SK-N-SH treated with all-trans-retinoic acid at 6 μM for 48 hours (cell line): ENCODE results near the gene RPAP3.

ENCODE experiments used
- ATAC-seq: fragments of 200-7000 bp; cut with Tn5 transposase; 3 replicates; pipeline ENCODE4 v1.9.1; 2020; ENCODE audit warnings: mild to moderate bottlenecking, moderate library complexity
- ARNTL ChIP-seq: fragments of 450-650 bp; formaldehyde crosslinking; IDR thresholded peaks from 2 replicates; pipeline ENCODE4 v1.5.0; 2020; ENCODE audit warnings: low read depth, mild to moderate bottlenecking, moderate library complexity, borderline replicate concordance
- BACH2 ChIP-seq: fragments of 250-450 bp; sonication (Bioruptor Pico); IDR thresholded peaks from 2 replicates; pipeline ENCODE4 v1.9.0; 2021; ENCODE audit warnings: mild to moderate bottlenecking, borderline replicate concordance
- CREB5 ChIP-seq: fragments of 250-450 bp; sonication (Bioruptor Pico); IDR thresholded peaks from 2 replicates; pipeline ENCODE4 v1.5.1; 2020; ENCODE audit warnings: low read depth, mild to moderate bottlenecking, moderate library complexity
- CSDC2 ChIP-seq: fragments of 250-450 bp; sonication (Bioruptor Pico); IDR thresholded peaks from 2 replicates; pipeline ENCODE4 v1.5.0; 2020; ENCODE audit warnings: mild to moderate bottlenecking, moderate library complexity
- ESRRG ChIP-seq: fragments of 250-450 bp; sonication (Bioruptor Pico); IDR thresholded peaks from 2 replicates; pipeline ENCODE4 v1.6.1; 2021; ENCODE audit warnings: mild to moderate bottlenecking
- GLIS3 ChIP-seq: fragments of 250-450 bp; sonication (Bioruptor Pico); IDR thresholded peaks from 2 replicates; pipeline ENCODE4 v1.5.0; 2020; ENCODE audit warnings: mild to moderate bottlenecking, moderate library complexity
- ISL1 ChIP-seq: fragments of 250-450 bp; sonication (Bioruptor Pico); IDR thresholded peaks from 2 replicates; pipeline ENCODE4 v2.1.2; 2022; ENCODE audit warnings: mild to moderate bottlenecking, moderate library complexity
- OSR1 ChIP-seq: fragments of 250-450 bp; sonication (Bioruptor Pico); IDR thresholded peaks from 2 replicates; pipeline ENCODE4 v1.8.0; 2022; ENCODE audit warnings: moderate library complexity, mild to moderate bottlenecking, inconsistent platforms
- RARB ChIP-seq: fragments of 250-450 bp; sonication (Bioruptor Pico); IDR thresholded peaks from 2 replicates; pipeline ENCODE4 v1.8.0; 2021; ENCODE audit warnings: mild to moderate bottlenecking, moderate library complexity
- SNAI2 ChIP-seq: fragments of 250-450 bp; sonication (Bioruptor Pico); IDR thresholded peaks from 2 replicates; pipeline ENCODE4 v1.5.0; 2020; ENCODE audit warnings: mild to moderate bottlenecking, moderate library complexity
- TCF4 ChIP-seq: fragments of 250-450 bp; sonication (Bioruptor Pico); IDR thresholded peaks from 2 replicates; pipeline ENCODE4 v1.8.0; 2021; ENCODE audit warnings: mild to moderate bottlenecking, moderate library complexity, borderline replicate concordance
- TOX ChIP-seq: fragments of 250-450 bp; sonication (Bioruptor Pico); IDR thresholded peaks from 2 replicates; pipeline ENCODE4 v1.8.0; 2021; ENCODE audit warnings: mild to moderate bottlenecking, moderate library complexity, borderline replicate concordance
- ZC3H10 ChIP-seq: fragments of 250-450 bp; sonication (Bioruptor Pico); IDR thresholded peaks from 2 replicates; pipeline ENCODE4 v1.5.1; 2021; ENCODE audit warnings: mild to moderate bottlenecking, moderate library complexity
- ZFP3 ChIP-seq: fragments of 250-450 bp; sonication (Bioruptor Pico); IDR thresholded peaks from 2 replicates; pipeline ENCODE4 v1.5.0; 2020; ENCODE audit warnings: mild to moderate bottlenecking, moderate library complexity
- ZFP30 ChIP-seq: fragments of 450-650 bp; formaldehyde crosslinking; IDR thresholded peaks from 2 replicates; pipeline ENCODE4 v1.5.0; 2022; ENCODE audit warnings: mild to moderate bottlenecking, moderate library complexity
- ZNF565 ChIP-seq: fragments of 450-650 bp; formaldehyde crosslinking; conservative IDR thresholded peaks from 2 replicates; pipeline ENCODE4 v1.5.0; 2020; ENCODE audit warnings: low read depth, mild to moderate bottlenecking, moderate library complexity
- ZNF70 ChIP-seq: fragments of 450-650 bp; formaldehyde crosslinking; IDR thresholded peaks from 2 replicates; pipeline ENCODE4 v1.5.0; 2020; ENCODE audit warnings: mild to moderate bottlenecking, moderate library complexity
- ZNF8 ChIP-seq: fragments of 450-650 bp; formaldehyde crosslinking; IDR thresholded peaks from 2 replicates; pipeline ENCODE4 v1.5.0; 2020; ENCODE audit warnings: mild to moderate bottlenecking, moderate library complexity
- TF ChIP-seq, protein P1 (sequence below): fragments of 250-450 bp; sonication (Bioruptor Pico); IDR thresholded peaks from 2 replicates; pipeline ENCODE4 v1.8.0; 2020; ENCODE audit warnings: mild to moderate bottlenecking, moderate library complexity, borderline replicate concordance
- TF ChIP-seq, protein P2 (sequence below): fragments of 250-450 bp; sonication (Bioruptor Pico); IDR thresholded peaks from 2 replicates; pipeline ENCODE4 v1.5.0; 2020; ENCODE audit warnings: mild to moderate bottlenecking, moderate library complexity
- TF ChIP-seq, protein P3 (sequence below): fragments of 250-450 bp; sonication (Bioruptor Pico); IDR thresholded peaks from 2 replicates; pipeline ENCODE4 v1.5.1; 2021; ENCODE audit warnings: mild to moderate bottlenecking, moderate library complexity

The RPAP3 gene

GRCh38 chr12:47746523-47746922 lies 40.7 kb upstream of the RPAP3 start (continued):
- TF ChIP-seq, protein P1, sequence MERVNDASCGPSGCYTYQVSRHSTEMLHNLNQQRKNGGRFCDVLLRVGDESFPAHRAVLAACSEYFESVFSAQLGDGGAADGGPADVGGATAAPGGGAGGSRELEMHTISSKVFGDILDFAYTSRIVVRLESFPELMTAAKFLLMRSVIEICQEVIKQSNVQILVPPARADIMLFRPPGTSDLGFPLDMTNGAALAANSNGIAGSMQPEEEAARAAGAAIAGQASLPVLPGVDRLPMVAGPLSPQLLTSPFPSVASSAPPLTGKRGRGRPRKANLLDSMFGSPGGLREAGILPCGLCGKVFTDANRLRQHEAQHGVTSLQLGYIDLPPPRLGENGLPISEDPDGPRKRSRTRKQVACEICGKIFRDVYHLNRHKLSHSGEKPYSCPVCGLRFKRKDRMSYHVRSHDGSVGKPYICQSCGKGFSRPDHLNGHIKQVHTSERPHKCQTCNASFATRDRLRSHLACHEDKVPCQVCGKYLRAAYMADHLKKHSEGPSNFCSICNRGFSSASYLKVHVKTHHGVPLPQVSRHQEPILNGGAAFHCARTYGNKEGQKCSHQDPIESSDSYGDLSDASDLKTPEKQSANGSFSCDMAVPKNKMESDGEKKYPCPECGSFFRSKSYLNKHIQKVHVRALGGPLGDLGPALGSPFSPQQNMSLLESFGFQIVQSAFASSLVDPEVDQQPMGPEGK (CRISPR knock-in tag) = no peak
- no peak for TF ChIP-seq BACH2 (CRISPR knock-in tag)

GRCh38 chr12:47746073-47746472 lies 40.2 kb upstream of the RPAP3 start:
- ATAC-seq = no peak
- no peak for TF ChIP-seq OSR1
- no peak for TF ChIP-seq ZC3H10 (CRISPR knock-in tag)
- no peak for TF ChIP-seq ISL1
- TF ChIP-seq ARNTL (CRISPR knock-in tag) = no peak
- TF ChIP-seq SNAI2 (CRISPR knock-in tag) = no peak
- TF ChIP-seq CREB5 (CRISPR knock-in tag) = no peak
- TF ChIP-seq, protein P2, sequence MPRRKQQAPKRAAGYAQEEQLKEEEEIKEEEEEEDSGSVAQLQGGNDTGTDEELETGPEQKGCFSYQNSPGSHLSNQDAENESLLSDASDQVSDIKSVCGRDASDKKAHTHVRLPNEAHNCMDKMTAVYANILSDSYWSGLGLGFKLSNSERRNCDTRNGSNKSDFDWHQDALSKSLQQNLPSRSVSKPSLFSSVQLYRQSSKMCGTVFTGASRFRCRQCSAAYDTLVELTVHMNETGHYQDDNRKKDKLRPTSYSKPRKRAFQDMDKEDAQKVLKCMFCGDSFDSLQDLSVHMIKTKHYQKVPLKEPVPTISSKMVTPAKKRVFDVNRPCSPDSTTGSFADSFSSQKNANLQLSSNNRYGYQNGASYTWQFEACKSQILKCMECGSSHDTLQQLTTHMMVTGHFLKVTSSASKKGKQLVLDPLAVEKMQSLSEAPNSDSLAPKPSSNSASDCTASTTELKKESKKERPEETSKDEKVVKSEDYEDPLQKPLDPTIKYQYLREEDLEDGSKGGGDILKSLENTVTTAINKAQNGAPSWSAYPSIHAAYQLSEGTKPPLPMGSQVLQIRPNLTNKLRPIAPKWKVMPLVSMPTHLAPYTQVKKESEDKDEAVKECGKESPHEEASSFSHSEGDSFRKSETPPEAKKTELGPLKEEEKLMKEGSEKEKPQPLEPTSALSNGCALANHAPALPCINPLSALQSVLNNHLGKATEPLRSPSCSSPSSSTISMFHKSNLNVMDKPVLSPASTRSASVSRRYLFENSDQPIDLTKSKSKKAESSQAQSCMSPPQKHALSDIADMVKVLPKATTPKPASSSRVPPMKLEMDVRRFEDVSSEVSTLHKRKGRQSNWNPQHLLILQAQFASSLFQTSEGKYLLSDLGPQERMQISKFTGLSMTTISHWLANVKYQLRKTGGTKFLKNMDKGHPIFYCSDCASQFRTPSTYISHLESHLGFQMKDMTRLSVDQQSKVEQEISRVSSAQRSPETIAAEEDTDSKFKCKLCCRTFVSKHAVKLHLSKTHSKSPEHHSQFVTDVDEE (CRISPR knock-in tag) = no peak
- TF ChIP-seq, protein P3, sequence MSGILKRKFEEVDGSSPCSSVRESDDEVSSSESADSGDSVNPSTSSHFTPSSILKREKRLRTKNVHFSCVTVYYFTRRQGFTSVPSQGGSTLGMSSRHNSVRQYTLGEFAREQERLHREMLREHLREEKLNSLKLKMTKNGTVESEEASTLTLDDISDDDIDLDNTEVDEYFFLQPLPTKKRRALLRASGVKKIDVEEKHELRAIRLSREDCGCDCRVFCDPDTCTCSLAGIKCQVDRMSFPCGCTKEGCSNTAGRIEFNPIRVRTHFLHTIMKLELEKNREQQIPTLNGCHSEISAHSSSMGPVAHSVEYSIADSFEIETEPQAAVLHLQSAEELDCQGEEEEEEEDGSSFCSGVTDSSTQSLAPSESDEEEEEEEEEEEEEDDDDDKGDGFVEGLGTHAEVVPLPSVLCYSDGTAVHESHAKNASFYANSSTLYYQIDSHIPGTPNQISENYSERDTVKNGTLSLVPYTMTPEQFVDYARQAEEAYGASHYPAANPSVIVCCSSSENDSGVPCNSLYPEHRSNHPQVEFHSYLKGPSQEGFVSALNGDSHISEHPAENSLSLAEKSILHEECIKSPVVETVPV (CRISPR knock-in tag) = no peak
- no peak for TF ChIP-seq RARB
- TF ChIP-seq CSDC2 (CRISPR knock-in tag) = no peak
- no peak for TF ChIP-seq ZFP3 (CRISPR knock-in tag)
- TF ChIP-seq ESRRG (CRISPR knock-in tag) = no peak
- TF ChIP-seq GLIS3 (CRISPR knock-in tag) = no peak
- TF ChIP-seq ZNF8 = no peak
- no peak for TF ChIP-seq ZNF70
- no peak for TF ChIP-seq TCF4
- TF ChIP-seq ZFP30 (CRISPR knock-in tag) = no peak
- TF ChIP-seq TOX (CRISPR knock-in tag) = no peak
- TF ChIP-seq, protein P1 (CRISPR knock-in tag) = no peak
- TF ChIP-seq ZNF565 (CRISPR knock-in tag) = no peak

DNA sequence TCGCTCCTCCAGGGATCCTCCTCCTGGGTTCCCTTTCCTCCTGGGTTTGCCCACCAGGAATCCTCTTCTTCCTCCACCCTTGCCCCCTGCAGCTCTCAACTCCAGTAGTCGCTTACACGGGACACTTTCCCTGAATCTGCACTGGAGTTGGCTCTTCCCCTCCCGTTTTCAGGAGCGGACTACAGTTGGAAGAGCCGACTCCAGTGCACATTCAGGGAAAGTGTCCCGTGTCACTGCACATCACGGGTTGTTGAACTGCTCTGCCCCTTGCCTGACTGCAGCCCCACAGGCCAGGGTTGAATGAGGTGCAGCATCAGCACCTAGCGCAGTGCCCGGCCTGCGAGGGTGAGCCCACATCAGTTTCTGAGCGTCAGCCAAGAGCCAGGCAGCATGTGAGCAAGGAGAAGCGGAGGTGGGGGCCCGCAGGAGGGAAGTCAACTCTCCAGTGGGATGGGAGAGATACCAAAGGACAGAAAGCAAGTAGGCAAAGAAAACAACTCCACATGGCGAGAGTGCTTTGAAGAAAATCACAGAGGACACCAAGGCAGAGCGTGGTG lies 39.7 kb upstream of the RPAP3 start:
- ATAC-seq = no peak
- no peak for TF ChIP-seq ISL1
